LHCN-M2 (cell line): ENCODE results near the gene AADAT. TPM values are rescaled to one million over a fixed set of nuclear protein-coding genes. Genes with fewer than 3 reads are reported as not detected.
"Not testable (repeated sequence)": the region's sequence is repeated elsewhere in the genome, so short reads cannot be mapped to it uniquely, and the experiment has no call there.

Experiments used
- DNase-seq: peaks from one replicate; pipeline ENCODE4 v3.0.0-alpha.2; 2012; ENCODE audit warnings: low read depth
- total RNA-seq: library from RNA; depleted of rRNA; stranded (reverse); fragments of >200 nt; gene quantifications from 2 replicates; pipeline ENCODE4 v1.2.3, GENCODE V29; 2014

The AADAT gene
- total RNA-seq, 1 experiment from 2014 or later, result 9.3 TPM

- DNase-seq, result peak; percentile 19
Observed at GRCh38 chr4:170090352-170091052, 746 bp upstream of the AADAT start.

- peak; percentile 47 for DNase-seq
Observed at GRCh38 chr4:170089274-170089667, 485 bp downstream of the AADAT start.

GRCh38 chr4:170088716-170089115 lies 1.0 kb downstream of the AADAT start:
- DNase-seq, result peak; percentile 6

GRCh38 chr4:170087163-170087700 lies 2.5 kb downstream of the AADAT start:
- DNase-seq, result no peak

- DNase-seq, result no peak
Observed at GRCh38 chr4:170083541-170083940, 6.2 kb downstream of the AADAT start.

- DNase-seq, result peak; percentile 12
Observed at GRCh38 chr4:170080496-170080895, 9.3 kb downstream of the AADAT start.

- DNase-seq, result peak; percentile 54
Observed at GRCh38 chr4:170079981-170080380, 9.8 kb downstream of the AADAT start.

- DNase-seq, result no peak
Observed at GRCh38 chr4:170071196-170071595, 18.6 kb downstream of the AADAT start.

GRCh38 chr4:170068438-170069128 lies 21.2 kb downstream of the AADAT start:
- DNase-seq, result no peak

- DNase-seq, result no peak
Observed at GRCh38 chr4:170059421-170059820, 30.3 kb downstream of the AADAT start.

GRCh38 chr4:170058826-170059225 lies 30.9 kb downstream of the AADAT start:
- DNase-seq, result no peak

GRCh38 chr4:170057866-170058265 lies 31.9 kb downstream of the AADAT start:
- DNase-seq, result no peak

GRCh38 chr4:170052919-170053318 lies 36.8 kb downstream of the AADAT start:
- DNase-seq, result no peak

GRCh38 chr4:170051402-170051801 lies 38.4 kb downstream of the AADAT start:
- DNase-seq, result no peak

- no peak for DNase-seq
Observed at GRCh38 chr4:170049766-170050165, 40.0 kb downstream of the AADAT start.

- peak; percentile 63 for DNase-seq
Observed at GRCh38 chr4:170047771-170048354, 41.9 kb downstream of the AADAT start.

- not testable (repeated sequence) for DNase-seq
Observed at GRCh38 chr4:170046156-170046555, 43.6 kb downstream of the AADAT start.

- no peak for DNase-seq
Observed at GRCh38 chr4:170040031-170040680, 49.6 kb downstream of the AADAT start.

- no peak for DNase-seq
Observed at GRCh38 chr4:170038769-170039168, 51.0 kb downstream of the AADAT start.

- no peak for DNase-seq
Observed at GRCh38 chr4:170038232-170038631, 51.5 kb downstream of the AADAT start.

- DNase-seq, result no peak
Observed at GRCh38 chr4:170037481-170037880, 52.3 kb downstream of the AADAT start.

GRCh38 chr4:170035845-170036244 lies 53.9 kb downstream of the AADAT start:
- no peak for DNase-seq
